Left lung (tissue), 10 donors: ENCODE measurements around the gene TRIM54. TPM values are rescaled to one million over a fixed set of nuclear protein-coding genes. Genes with fewer than 3 reads are reported as not detected.

Experiments used
- ATAC-seq: fragments of 200-7000 bp; cut with Tn5 transposase; one replicate; pipeline ENCODE4 v1.9.1; 2020; ENCODE audit warnings: moderate library complexity
- DNase-seq, 4 donors: peaks; one replicate each; pipeline ENCODE4 v3.0.0-alpha.2; 2013 to 2020
- H3K27ac ChIP-seq, 2 donors: fragments of 200-600 bp; sonication (generic) in 1 of 2; one replicate each; pipeline versions ENCODE4 v1.5.0 to v1.8.0; 2020 to 2021
- H3K27me3 ChIP-seq, 2 donors: fragments of 200-600 bp; sonication (generic) in 1 of 2; one replicate each; pipeline versions ENCODE4 v1.5.0 to v1.8.0; 2020 to 2021
- H3K36me3 ChIP-seq, 2 donors: fragments of 200-600 bp; sonication (generic) in 1 of 2; one replicate each; pipeline versions ENCODE4 v1.5.0 to v1.8.0; 2020 to 2021
- H3K4me1 ChIP-seq, 2 donors: fragments of 200-600 bp; one replicate each; pipeline ENCODE4 v1.8.0; 2021
- H3K4me3 ChIP-seq, 2 donors: fragments of 200-600 bp; sonication (generic) in 1 of 2; one replicate each; pipeline versions ENCODE4 v1.5.0 to v1.8.0; 2020 to 2021; ENCODE audit warnings: mild to moderate bottlenecking in 1 of 2
- H3K9me3 ChIP-seq, 2 donors: fragments of 200-600 bp; sonication (generic) in 1 of 2; one replicate each; pipeline versions ENCODE4 v1.5.0 to v1.8.0; 2020 to 2021
- CTCF ChIP-seq, 2 donors: fragments of 200-600 bp; sonication (generic) in 1 of 2; IDR thresholded peaks; one replicate each; pipeline versions ENCODE4 v1.5.0 to v1.8.0; 2021; ENCODE audit warnings: antibody characterized with exemption in 2 of 2
- intact Hi-C, 2 donors: fragments of 100-400 bp; cut with DNase I; formaldehyde crosslinking; loops; one replicate each; pipeline versions ENCODE4 v1.11.2 to v1.14.2; 2022
- polyA plus RNA-seq, 6 donors: library from polyadenylated mRNA; unstranded; fragments of 120-200 nt; gene quantifications; one replicate each; pipeline ENCODE4 v1.2.1, GENCODE V29; 2013; ENCODE audit not compliant: insufficient read length in 6 of 6
- total RNA-seq, 2 donors: library from RNA; stranded (reverse); fragmentation: NEBNext Ultra II Directional; extraction: Animal tissue kit (Norgen Biotek cat#: 25700); gene quantifications; one replicate each; pipeline ENCODE4 v1.2.1, GENCODE V29; 2021
- donor health status: DM: no; HTN: yes; CAD: no.
- donor health status: DM: no; HTN: no; CAD: no.

TRIM54 gene
- total and polyA plus RNA-seq, 8 donors, result 0.07 to 0.17 (median 0.09) TPM; not detected in 2

GRCh38 chr2:27356056-27356381 lies 73.8 kb downstream of the TRIM54 start:
- Histone ChIP-seq H3K27me3 (no peaks in the 10 kb centered on the region), H3K9me3 (no peaks in the 10 kb centered on the region), H3K4me3 (peak overlapping the region; percentile 95 to 97), H3K4me1 (peaks cover 22 to 43% of the 10 kb centered on the region in 2 donors), H3K36me3 (no peaks in the 10 kb centered on the region), H3K27ac (peak overlapping the region; percentile 93 to 96)
- ATAC-seq (peak; percentile 51), DNase-seq (peak; percentile 11 to 85 (median 45))
- no peak for TF ChIP-seq CTCF (IDR thresholded peaks at IDR 0.05)
- intact Hi-C loops, result no loop called here

GRCh38 chr2:27356382-27357181 lies 74.4 kb downstream of the TRIM54 start, which contains the start of gene GTF3C2:
Gene GTF3C2, minus strand, starts transcription at chr2:27356764. Its CDS starts 13,210 bp downstream, at chr2:27343554.
- Histone ChIP-seq H3K4me1 (peaks cover 22 to 43% of the 10 kb centered on the region in 2 donors), H3K9me3 (no peaks in the 10 kb centered on the region), H3K4me3 (peak within 1 kb of the TSS; percentile 95 to 97), H3K36me3 (no peaks in the 10 kb centered on the region), H3K27me3 (no peaks in the 10 kb centered on the region), H3K27ac (peak within 1 kb of the TSS; percentile 93 to 96)
- intact Hi-C loops, result no loop called here
- peak in 1 of 2 donors; percentile 21 for TF ChIP-seq CTCF (IDR thresholded peaks at IDR 0.05)
- DNase-seq (peak; percentile 93 to 97 (median 97)), ATAC-seq (peak; percentile 96)

Other genes with a start within 250 kb of the TRIM54 start
- 100 to 1,000 TPM in 1 of 2 donors, 10 to 100 TPM in 1; 84.6 to 105 TPM for gene TMEM214, start 249.5 kb upstream of the TRIM54 start, total RNA-seq
- 10 to 100 TPM; 59.8 to 90.4 (median 67.8) TPM for gene TMEM214, start 249.5 kb upstream of the TRIM54 start, polyA plus RNA-seq
- gene AGBL5, start 230.8 kb upstream of the TRIM54 start, total RNA-seq, result 10 to 100 TPM; 12.0 to 20.6 TPM
- gene AGBL5, start 230.8 kb upstream of the TRIM54 start, polyA plus RNA-seq, result 10 to 100 TPM; 47.2 to 54.5 (median 51.9) TPM
- 100 to 1,000 TPM; 294 to 407 TPM for gene OST4, start 210.8 kb upstream of the TRIM54 start, total RNA-seq
- 100 to 1,000 TPM; 231 to 289 (median 260) TPM for gene OST4, start 210.8 kb upstream of the TRIM54 start, polyA plus RNA-seq
- 100 to 1,000 TPM; 151 to 161 TPM for gene EMILIN1, start 203.8 kb upstream of the TRIM54 start, total RNA-seq
- 100 to 1,000 TPM; 137 to 268 (median 197) TPM for gene EMILIN1, start 203.8 kb upstream of the TRIM54 start, polyA plus RNA-seq
- 10 to 100 TPM in 1 of 2 donors, 1 to 10 TPM in 1; 4.6 to 11.5 TPM for gene KHK, start 195.7 kb upstream of the TRIM54 start, total RNA-seq
- 1 to 10 TPM; 3.8 to 6.2 (median 4.4) TPM for gene KHK, start 195.7 kb upstream of the TRIM54 start, polyA plus RNA-seq
- gene CGREF1, start 163.3 kb upstream of the TRIM54 start, total RNA-seq, result 1 to 10 TPM; 2.8 to 3.4 TPM
- gene CGREF1, start 163.3 kb upstream of the TRIM54 start, polyA plus RNA-seq, result under 1 TPM; 0.31 to 0.86 (median 0.56) TPM
- gene ABHD1, start 158.6 kb upstream of the TRIM54 start, total RNA-seq, result not detected
- 1 to 10 TPM in 3 of 6 donors, under 1 TPM in 3; 0.69 to 1.3 (median 1.0) TPM for gene ABHD1, start 158.6 kb upstream of the TRIM54 start, polyA plus RNA-seq
- gene PREB, start 147.8 kb upstream of the TRIM54 start, total RNA-seq, result 10 to 100 TPM; 50.8 to 65.3 TPM
- 10 to 100 TPM; 34.3 to 45.7 (median 38.2) TPM for gene PREB, start 147.8 kb upstream of the TRIM54 start, polyA plus RNA-seq
- not detected for gene PRR30, start 143.0 kb upstream of the TRIM54 start, total RNA-seq
- gene PRR30, start 143.0 kb upstream of the TRIM54 start, polyA plus RNA-seq, result not detected
- gene TCF23, start 133.4 kb upstream of the TRIM54 start, total RNA-seq, result under 1 TPM; 0.08 to 0.50 TPM
- gene TCF23, start 133.4 kb upstream of the TRIM54 start, polyA plus RNA-seq, result under 1 TPM; 0.06 to 0.21 (median 0.08) TPM
- gene ATRAID, start 70.4 kb upstream of the TRIM54 start, total RNA-seq, result 100 to 1,000 TPM in 1 of 2 donors, 10 to 100 TPM in 1; 87.5 to 102 TPM
- gene ATRAID, start 70.4 kb upstream of the TRIM54 start, polyA plus RNA-seq, result 100 to 1,000 TPM; 126 to 141 (median 130) TPM
- 10 to 100 TPM; 27.3 to 43.7 TPM for gene SLC5A6, start 70.2 kb upstream of the TRIM54 start, total RNA-seq
- 10 to 100 TPM; 24.1 to 47.2 (median 31.7) TPM for gene SLC5A6, start 70.2 kb upstream of the TRIM54 start, polyA plus RNA-seq
- gene CAD, start 65.1 kb upstream of the TRIM54 start, total RNA-seq, result 10 to 100 TPM; 31.1 to 51.2 TPM
- 10 to 100 TPM; 39.0 to 52.8 (median 44.9) TPM for gene CAD, start 65.1 kb upstream of the TRIM54 start, polyA plus RNA-seq
- gene SLC30A3, start 19.4 kb upstream of the TRIM54 start, total RNA-seq, result under 1 TPM; 0.39 to 0.64 TPM
- gene SLC30A3, start 19.4 kb upstream of the TRIM54 start, polyA plus RNA-seq, result under 1 TPM; 0.26 to 0.69 (median 0.48) TPM
- not detected for gene DNAJC5G, start 7.0 kb upstream of the TRIM54 start, total RNA-seq
- under 1 TPM; 0.19 to 0.41 (median 0.30) TPM for gene DNAJC5G, start 7.0 kb upstream of the TRIM54 start, polyA plus RNA-seq
- 1 to 10 TPM; 1.5 to 2.6 TPM for gene UCN, start 26.0 kb downstream of the TRIM54 start, total RNA-seq
- gene UCN, start 26.0 kb downstream of the TRIM54 start, polyA plus RNA-seq, result 1 to 10 TPM; 1.3 to 2.4 (median 1.8) TPM
- gene MPV17, start 40.7 kb downstream of the TRIM54 start, total RNA-seq, result 100 to 1,000 TPM in 1 of 2 donors, 10 to 100 TPM in 1; 96.4 to 103 TPM
- 100 to 1,000 TPM in 1 of 6 donors, 10 to 100 TPM in 5; 91.6 to 106 (median 99.0) TPM for gene MPV17, start 40.7 kb downstream of the TRIM54 start, polyA plus RNA-seq
- gene GTF3C2, start 74.3 kb downstream of the TRIM54 start, total RNA-seq, result 10 to 100 TPM; 45.2 to 54.5 TPM
- 10 to 100 TPM; 63.3 to 71.7 (median 68.1) TPM for gene GTF3C2, start 74.3 kb downstream of the TRIM54 start, polyA plus RNA-seq
- gene EIF2B4, start 87.9 kb downstream of the TRIM54 start, total RNA-seq, result 10 to 100 TPM; 30.7 to 36.9 TPM
- gene EIF2B4, start 87.9 kb downstream of the TRIM54 start, polyA plus RNA-seq, result 10 to 100 TPM; 50.3 to 61.4 (median 53.4) TPM
- 100 to 1,000 TPM in 1 of 2 donors, 10 to 100 TPM in 1; 91.0 to 121 TPM for gene SNX17, start 88.2 kb downstream of the TRIM54 start, total RNA-seq
- gene SNX17, start 88.2 kb downstream of the TRIM54 start, polyA plus RNA-seq, result 100 to 1,000 TPM in 3 of 6 donors, 10 to 100 TPM in 3; 93.1 to 113 (median 102) TPM
- gene ZNF513, start 98.3 kb downstream of the TRIM54 start, total RNA-seq, result 10 to 100 TPM; 16.4 to 17.2 TPM
- 10 to 100 TPM; 12.8 to 18.8 (median 15.8) TPM for gene ZNF513, start 98.3 kb downstream of the TRIM54 start, polyA plus RNA-seq
- gene PPM1G, start 127.2 kb downstream of the TRIM54 start, total RNA-seq, result 10 to 100 TPM; 55.5 to 66.5 TPM
- gene PPM1G, start 127.2 kb downstream of the TRIM54 start, polyA plus RNA-seq, result 10 to 100 TPM; 72.1 to 88.0 (median 81.1) TPM
- gene NRBP1, start 146.2 kb downstream of the TRIM54 start, total RNA-seq, result 10 to 100 TPM; 81.6 to 85.4 TPM
- 100 to 1,000 TPM; 119 to 137 (median 123) TPM for gene NRBP1, start 146.2 kb downstream of the TRIM54 start, polyA plus RNA-seq
- 10 to 100 TPM; 34.0 to 45.6 TPM for gene KRTCAP3, start 160.0 kb downstream of the TRIM54 start, total RNA-seq
- gene KRTCAP3, start 160.0 kb downstream of the TRIM54 start, polyA plus RNA-seq, result 10 to 100 TPM; 12.0 to 17.8 (median 14.7) TPM
- 10 to 100 TPM; 21.0 to 23.8 TPM for gene IFT172, start 207.3 kb downstream of the TRIM54 start, total RNA-seq
- 10 to 100 TPM; 42.8 to 65.3 (median 55.6) TPM for gene IFT172, start 207.3 kb downstream of the TRIM54 start, polyA plus RNA-seq
- 1 to 10 TPM; 4.4 to 8.0 TPM for gene FNDC4, start 212.8 kb downstream of the TRIM54 start, total RNA-seq
- gene FNDC4, start 212.8 kb downstream of the TRIM54 start, polyA plus RNA-seq, result 10 to 100 TPM; 12.3 to 16.6 (median 14.0) TPM
- gene GCKR, start 214.4 kb downstream of the TRIM54 start, total RNA-seq, result under 1 TPM in 1 of 2 donors, not detected in 1; 0.37 TPM
- gene GCKR, start 214.4 kb downstream of the TRIM54 start, polyA plus RNA-seq, result 1 to 10 TPM in 4 of 6 donors, under 1 TPM in 2; 0.57 to 1.8 (median 1.3) TPM